KG1 (cell line): ENCODE data around the gene USP12.
"Not testable (repeated sequence)": the region's sequence is repeated elsewhere in the genome, so short reads cannot be mapped to it uniquely, and the experiment has no call there.

Experiments
- DNase-seq: peaks from one replicate; lab custom pipeline; 2025; lab: John Stamatoyannopoulos, UW

Gene USP12

GRCh38 chr13:27171244-27171826 is at the start of gene USP12:
TSS of gene USP12 (minus strand) at chr13:27171811. CDS start at chr13:27171639, 172 bp downstream.
- no peak for DNase-seq

GRCh38 chr13:27219611-27220010 is 48.0 kb upstream of the USP12 start:
- no peak for DNase-seq

- DNase-seq, result not testable (repeated sequence)
These were observed 47.2 kb upstream of the USP12 start for GRCh38 chr13:27218861-27219260.

GRCh38 chr13:27217791-27218190 is 46.2 kb upstream of the USP12 start:
- DNase-seq, result not testable (repeated sequence)

- not testable (repeated sequence) for DNase-seq
These were observed 41.8 kb upstream of the USP12 start for GRCh38 chr13:27213386-27213785.

GRCh38 chr13:27211771-27212364 is 40.3 kb upstream of the USP12 start:
- no peak for DNase-seq

GRCh38 chr13:27211271-27211670 is 39.7 kb upstream of the USP12 start:
- DNase-seq, result no peak

GRCh38 chr13:27208514-27208913 is 36.9 kb upstream of the USP12 start:
- DNase-seq, result no peak

GRCh38 chr13:27203854-27204253 is 32.2 kb upstream of the USP12 start:
- DNase-seq, result no peak

- no peak for DNase-seq
These were observed 31.6 kb upstream of the USP12 start for GRCh38 chr13:27203186-27203585.

- DNase-seq, result no peak
These were observed 30.1 kb upstream of the USP12 start for GRCh38 chr13:27201661-27202060.

GRCh38 chr13:27200413-27201070 is 28.9 kb upstream of the USP12 start:
- no peak for DNase-seq

- DNase-seq, result no peak
These were observed 28.1 kb upstream of the USP12 start for GRCh38 chr13:27199696-27200095.

- DNase-seq, result no peak
These were observed 27.6 kb upstream of the USP12 start for GRCh38 chr13:27199211-27199610.

GRCh38 chr13:27194895-27195764 is 23.5 kb upstream of the USP12 start:
- no peak for DNase-seq

- DNase-seq, result no peak
These were observed 22.6 kb upstream of the USP12 start for GRCh38 chr13:27194209-27194608.

- DNase-seq, result no peak
These were observed 21.9 kb upstream of the USP12 start for GRCh38 chr13:27193496-27193895.

- DNase-seq, result no peak
These were observed 21.4 kb upstream of the USP12 start for GRCh38 chr13:27192973-27193372.

GRCh38 chr13:27192367-27192766 is 20.8 kb upstream of the USP12 start:
- DNase-seq, result not testable (repeated sequence)

- no peak for DNase-seq
These were observed 17.6 kb upstream of the USP12 start for GRCh38 chr13:27189192-27189591.

GRCh38 chr13:27188239-27188638 is 16.6 kb upstream of the USP12 start:
- DNase-seq, result no peak

GRCh38 chr13:27186295-27186694 is 14.7 kb upstream of the USP12 start:
- DNase-seq, result no peak
